G401.6 (cell line): ENCODE results near the gene PKP4.

Experiments used
- FAIRE-seq: peaks from 2 replicates; lab custom pipeline; 2012; peaks lifted over from hg19 to GRCh38; lab: Jason Lieb, UNC

Gene PKP4

DNA sequence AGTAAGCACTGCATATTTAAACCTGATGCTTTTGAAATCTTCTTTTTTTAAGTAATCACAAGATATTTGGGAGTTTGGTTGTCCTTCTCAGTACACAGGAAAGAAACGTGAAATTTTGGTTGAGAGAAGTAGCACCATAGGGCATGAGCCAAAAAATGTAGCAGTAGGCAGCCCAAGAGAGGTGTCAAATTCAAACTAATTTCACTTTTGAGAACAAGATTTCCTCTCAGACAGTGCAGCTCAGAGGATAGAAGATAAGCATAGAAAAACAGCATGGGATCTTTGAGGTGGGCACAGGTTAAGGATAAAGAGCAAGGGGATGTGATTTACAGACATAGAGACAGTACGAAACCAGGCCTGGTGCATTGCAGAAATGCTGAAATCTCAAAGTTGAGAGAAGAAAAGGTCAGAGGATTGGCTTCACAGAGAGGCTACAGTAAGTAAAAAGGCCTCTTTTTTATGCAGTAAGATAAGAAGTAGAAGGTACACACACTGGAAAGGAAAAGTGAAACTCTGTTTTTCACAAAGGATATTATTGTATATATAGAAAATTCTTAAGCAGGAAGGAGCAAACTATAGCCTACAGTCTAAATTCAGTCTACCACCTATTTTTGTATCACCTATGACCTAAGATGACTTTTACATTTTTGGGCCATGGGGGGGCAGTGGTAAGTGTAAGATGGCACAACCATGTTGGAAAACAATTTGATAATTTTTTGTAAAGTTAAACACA, 89.8 kb downstream of the PKP4 start:
- FAIRE-seq: no peak

DNA sequence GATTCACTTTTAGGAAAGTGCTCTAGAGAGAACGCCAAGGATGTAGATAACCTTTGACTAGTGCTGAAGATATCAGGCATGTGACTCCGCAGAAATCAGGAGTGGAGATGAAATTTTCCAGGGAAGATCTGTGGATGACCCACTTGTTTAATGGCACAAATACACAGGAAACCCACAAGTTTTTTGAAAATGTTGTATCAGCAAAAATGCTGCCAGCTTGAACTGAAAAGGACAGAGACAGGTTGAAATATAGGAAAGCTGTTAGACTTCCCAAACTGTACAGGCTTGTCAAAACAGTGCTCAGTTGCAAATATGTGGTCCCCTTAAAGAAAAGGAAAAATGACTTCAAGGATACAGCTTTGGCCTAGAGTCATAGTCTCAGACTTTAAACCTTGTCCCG, 96.5 kb downstream of the PKP4 start:
- no peak for FAIRE-seq

DNA sequence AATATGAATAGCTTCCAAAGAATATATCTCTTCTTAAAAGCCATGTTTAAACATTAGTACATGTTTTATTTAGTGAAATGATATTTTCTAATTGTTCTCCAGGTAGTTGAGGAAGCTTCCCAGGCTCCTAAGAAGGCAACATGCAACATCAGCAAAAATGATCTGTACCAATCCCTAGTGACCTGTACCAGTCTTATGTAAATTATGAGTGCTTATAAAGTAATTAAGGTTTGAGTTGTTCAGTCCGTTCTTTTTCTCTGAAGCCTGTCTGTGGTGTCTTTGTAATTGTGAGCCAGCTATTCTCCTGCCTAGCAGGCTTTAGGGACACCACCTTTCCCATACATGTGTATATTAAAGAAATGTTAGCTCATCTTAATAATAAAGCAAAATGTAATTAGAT, 98.2 kb downstream of the PKP4 start:
- no peak for FAIRE-seq

DNA sequence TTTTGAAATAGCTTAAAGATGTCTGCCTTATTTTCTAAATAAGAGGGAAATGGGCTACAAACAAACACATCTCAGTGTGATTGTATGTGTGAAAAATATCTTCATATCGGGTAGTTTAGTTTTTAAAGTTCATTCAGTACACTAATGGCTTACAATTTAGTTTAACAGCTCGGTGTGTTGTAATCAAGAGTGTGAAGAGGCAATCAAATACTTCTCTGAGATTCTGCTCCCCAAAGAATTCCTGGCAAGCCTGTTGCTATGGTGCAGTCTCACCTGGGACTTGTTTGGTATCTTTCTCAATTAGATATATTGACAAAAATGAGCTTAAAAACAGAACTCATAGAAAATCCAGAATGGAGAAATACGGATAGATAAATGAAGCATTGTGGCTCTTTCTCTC, 99.4 kb downstream of the PKP4 start:
- FAIRE-seq: no peak

GRCh38 chr2:158557752-158558151, 101.0 kb downstream of the PKP4 start:
- no peak for FAIRE-seq

DNA sequence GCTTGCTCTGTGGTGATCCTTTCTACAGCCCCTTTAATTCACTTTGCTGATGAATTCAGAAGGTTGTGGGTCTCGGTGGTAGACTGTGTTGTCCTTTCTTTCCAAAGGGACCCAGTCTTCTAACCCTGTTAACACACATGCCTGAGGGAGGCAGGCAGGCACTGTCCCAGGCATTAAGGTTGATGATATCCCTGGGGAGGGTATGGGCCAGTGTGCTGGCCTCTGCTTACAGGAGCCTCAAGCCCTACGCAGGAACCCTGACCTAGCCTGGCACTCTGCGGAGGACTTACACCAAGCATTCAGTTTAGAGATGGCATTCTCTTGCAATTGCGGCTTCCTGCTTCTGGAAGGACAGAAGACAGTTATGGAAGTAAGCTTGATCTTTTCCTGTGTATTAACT, 102.5 kb downstream of the PKP4 start:
- no peak for FAIRE-seq

- no peak for FAIRE-seq
Measured at GRCh38 chr2:158560259-158560658, 103.5 kb downstream of the PKP4 start.

- FAIRE-seq: no peak
Measured at GRCh38 chr2:158561054-158561453, 104.3 kb downstream of the PKP4 start.

GRCh38 chr2:158567208-158567607, 110.5 kb downstream of the PKP4 start:
- no peak for FAIRE-seq

GRCh38 chr2:158569284-158569683, 112.5 kb downstream of the PKP4 start:
- no peak for FAIRE-seq

- no peak for FAIRE-seq
Measured at GRCh38 chr2:158570869-158571268, 114.1 kb downstream of the PKP4 start.

GRCh38 chr2:158573739-158574138, 117.0 kb downstream of the PKP4 start:
- no peak for FAIRE-seq

DNA sequence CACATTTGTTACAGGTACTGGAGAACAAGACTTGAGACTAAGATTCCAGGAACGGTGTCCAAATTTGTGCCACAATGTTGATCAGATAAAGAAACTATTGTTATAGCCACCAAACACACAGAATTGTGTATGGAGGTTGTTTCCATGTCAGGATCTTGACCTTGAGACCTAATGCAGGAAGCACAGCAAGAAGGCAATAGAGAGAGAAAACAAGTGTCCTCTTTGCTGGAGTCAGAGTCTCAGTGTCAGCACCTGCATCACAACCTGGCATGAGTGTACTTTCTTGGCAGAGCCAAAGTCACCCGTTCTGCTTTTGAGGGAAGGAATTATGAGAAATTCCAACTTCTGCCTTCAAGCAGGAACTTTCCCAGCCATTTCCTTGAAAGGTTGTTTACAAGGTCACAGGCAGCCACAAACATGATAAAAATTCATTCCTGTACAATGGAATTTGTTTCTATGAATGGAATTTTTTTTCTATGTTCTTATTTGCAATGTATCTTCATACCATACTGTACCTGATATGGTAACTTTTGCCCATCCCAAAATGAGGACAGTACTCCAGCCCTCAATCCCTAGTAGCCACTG, 118.4 kb downstream of the PKP4 start:
- FAIRE-seq: no peak

GRCh38 chr2:158577141-158577540, 120.4 kb downstream of the PKP4 start:
- no peak for FAIRE-seq

DNA sequence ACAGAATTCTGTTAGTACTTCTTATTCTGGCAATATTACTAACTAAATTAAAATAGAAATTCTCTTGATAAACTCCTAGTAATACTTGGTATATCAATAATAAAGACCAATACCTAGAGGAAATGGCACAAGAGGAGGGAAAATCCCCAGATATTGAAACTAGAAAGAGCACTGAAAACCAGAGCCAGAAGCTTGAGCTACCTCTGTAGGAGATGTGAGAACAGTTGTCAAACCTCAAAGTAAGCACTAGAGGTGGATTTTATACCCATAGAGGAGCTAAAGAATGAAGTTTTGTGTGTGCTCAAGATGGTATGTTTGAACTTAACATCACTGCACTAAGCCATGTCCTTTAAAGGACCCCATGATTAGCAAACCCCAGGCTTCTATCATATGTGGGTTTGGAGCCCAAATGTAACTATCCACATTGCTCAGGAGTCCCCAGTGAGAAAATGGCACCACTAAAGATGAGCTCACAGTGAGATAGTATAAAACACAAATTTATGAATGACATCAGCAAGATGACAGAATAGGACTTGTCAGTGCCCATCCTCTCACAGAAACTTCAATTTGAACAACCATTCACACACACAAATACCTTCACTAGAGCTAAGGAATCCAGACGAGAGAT, 122.1 kb downstream of the PKP4 start:
- FAIRE-seq: no peak

DNA sequence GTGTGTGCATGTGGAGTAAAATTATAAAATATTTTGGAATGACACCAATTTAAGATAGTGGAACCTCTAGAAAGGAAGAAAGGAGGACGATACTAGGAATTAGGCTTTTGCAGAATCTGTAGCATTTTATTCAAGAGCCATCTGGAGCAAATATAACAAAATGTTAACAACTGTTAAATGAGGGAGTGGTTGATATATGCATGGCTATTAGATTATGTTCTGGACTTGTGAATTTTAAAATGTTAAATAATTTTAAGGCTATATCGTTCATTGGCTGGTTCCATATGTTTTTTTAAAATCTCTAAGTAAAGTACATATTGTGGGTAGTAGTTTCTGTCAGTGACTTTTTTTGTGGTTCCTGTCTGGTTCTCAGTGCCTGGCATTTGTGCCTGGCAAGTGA, 123.2 kb downstream of the PKP4 start:
- FAIRE-seq: no peak

GRCh38 chr2:158580760-158581159, 124.0 kb downstream of the PKP4 start:
- FAIRE-seq: no peak

- FAIRE-seq: no peak
Measured at GRCh38 chr2:158582670-158583069, 125.9 kb downstream of the PKP4 start.

- no peak for FAIRE-seq
Measured at GRCh38 chr2:158583923-158584322, 127.2 kb downstream of the PKP4 start.

GRCh38 chr2:158586491-158586890, 129.7 kb downstream of the PKP4 start:
- FAIRE-seq: no peak

DNA sequence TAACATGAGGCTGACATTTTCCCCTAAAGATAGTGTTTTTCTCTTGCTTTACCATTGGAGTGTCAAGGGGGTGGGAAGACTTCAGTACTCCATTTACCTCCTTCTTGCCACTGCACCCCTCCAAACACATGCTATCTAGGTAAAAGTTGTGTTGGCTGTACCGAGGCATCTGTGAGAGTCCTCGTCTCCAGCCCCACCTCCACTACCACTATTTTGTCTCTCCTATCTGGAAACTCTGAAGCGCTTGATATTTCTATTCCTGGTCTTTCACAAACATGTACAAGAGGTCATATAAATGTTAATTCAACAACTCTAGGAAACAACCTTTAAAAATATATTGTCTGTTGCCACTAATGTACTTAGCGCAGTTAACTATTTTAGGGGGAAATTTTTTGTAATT, 132.6 kb downstream of the PKP4 start:
- no peak for FAIRE-seq

- no peak for FAIRE-seq
Measured at GRCh38 chr2:158598862-158599517, 142.2 kb downstream of the PKP4 start.

DNA sequence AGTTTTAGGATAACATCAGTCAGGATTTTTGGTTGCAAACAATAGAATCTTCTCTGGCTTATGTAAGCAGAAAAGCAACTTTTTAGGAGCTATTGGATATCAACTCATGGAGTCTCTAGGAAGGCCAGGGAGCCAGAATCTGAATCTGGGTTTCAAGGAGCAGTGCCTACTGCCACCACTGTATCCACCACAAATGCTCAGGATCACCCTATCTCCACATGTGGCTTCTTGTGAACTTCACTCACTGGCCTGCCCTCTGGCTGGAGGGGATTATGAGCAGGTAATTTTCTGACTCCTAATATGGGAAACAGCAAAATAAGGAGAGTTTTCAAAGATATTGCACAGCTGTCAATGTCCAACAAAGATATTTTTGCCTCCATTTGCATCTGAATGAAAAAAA, 142.9 kb downstream of the PKP4 start:
- FAIRE-seq: no peak
